ENCODE measurements around the gene EPDR1.
"Not testable (repeated sequence)": the region's sequence is repeated elsewhere in the genome, so short reads cannot be mapped to it uniquely, and the experiment has no call there.

EPDR1 gene

GRCh38 chr7:37933018-37933566 is 12.7 kb downstream of the EPDR1 start:
- no peaks in the 10 kb centered on the region for H3K4me1 ChIP-seq (ENCODE audit: control insufficient read depth, insufficient read depth, low read length)
- no peaks in the 10 kb centered on the region for H3K36me3 ChIP-seq (ENCODE audit: control insufficient read depth, insufficient read depth, low read length)
- H3K9me3 ChIP-seq (ENCODE audit: control insufficient read depth, low read length) = no peaks in the 10 kb centered on the region
- H3K4me3 ChIP-seq (ENCODE audit: low read length) = no peak overlapping the region
- H3K27me3 ChIP-seq (ENCODE audit: control insufficient read depth, insufficient read depth, low read length) = no peaks in the 10 kb centered on the region
- no peak overlapping the region for H3K9ac ChIP-seq (ENCODE audit: low read length)

DNA sequence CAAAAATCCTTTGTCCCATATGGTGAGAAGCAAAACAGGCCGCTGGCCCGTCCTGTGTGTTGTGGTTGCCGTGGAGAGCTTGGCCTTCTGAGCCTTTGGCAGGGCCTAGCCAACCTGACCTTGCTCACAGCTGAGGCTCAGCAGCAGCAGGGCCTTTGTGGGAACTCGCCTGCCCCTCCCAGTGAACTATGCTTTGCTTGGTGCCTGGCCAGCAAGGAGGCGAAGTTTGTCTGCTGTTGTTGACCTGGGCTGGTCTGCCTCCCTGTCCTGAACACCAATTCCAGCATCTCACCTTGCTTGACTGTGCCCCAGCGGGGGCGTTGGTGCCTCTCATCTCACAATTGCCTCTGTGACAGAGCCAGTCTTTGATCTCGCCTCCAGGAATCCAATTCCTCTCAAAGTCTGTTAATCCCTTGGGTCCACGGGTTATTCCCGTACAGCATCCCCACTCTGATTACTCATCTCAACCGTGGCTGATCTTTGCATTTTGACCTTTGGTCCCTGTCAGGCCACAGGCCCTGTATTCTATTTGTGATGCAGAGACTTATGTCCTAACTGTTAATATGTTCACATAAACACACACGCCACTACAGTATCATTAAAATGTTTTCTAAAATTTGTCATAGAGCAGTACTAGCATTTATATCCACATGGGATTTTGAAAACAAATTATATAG is 22.6 kb downstream of the EPDR1 start:
- no peak overlapping the region for H3K4me3 ChIP-seq (ENCODE audit: low read length)
- H3K9ac ChIP-seq (ENCODE audit: low read length) = peak overlapping the region; percentile 25
- peaks cover 15% of the 10 kb centered on the region for H3K4me1 ChIP-seq (ENCODE audit: control insufficient read depth, insufficient read depth, low read length)
- H3K36me3 ChIP-seq (ENCODE audit: control insufficient read depth, insufficient read depth, low read length) = no peaks in the 10 kb centered on the region
- no peaks in the 10 kb centered on the region for H3K9me3 ChIP-seq (ENCODE audit: control insufficient read depth, low read length)
- no peaks in the 10 kb centered on the region for H3K27me3 ChIP-seq (ENCODE audit: control insufficient read depth, insufficient read depth, low read length)

GRCh38 chr7:37943905-37944736 is 23.7 kb downstream of the EPDR1 start:
- Histone ChIP-seq H3K4me3 (ENCODE audit: low read length) (no peak overlapping the region), H3K36me3 (ENCODE audit: control insufficient read depth, insufficient read depth, low read length) (no peaks in the 10 kb centered on the region), H3K4me1 (ENCODE audit: control insufficient read depth, insufficient read depth, low read length) (peaks cover 15% of the 10 kb centered on the region), H3K27me3 (ENCODE audit: control insufficient read depth, insufficient read depth, low read length) (no peaks in the 10 kb centered on the region), H3K9ac (ENCODE audit: low read length) (no peak overlapping the region), H3K9me3 (ENCODE audit: control insufficient read depth, low read length) (no peaks in the 10 kb centered on the region)

DNA sequence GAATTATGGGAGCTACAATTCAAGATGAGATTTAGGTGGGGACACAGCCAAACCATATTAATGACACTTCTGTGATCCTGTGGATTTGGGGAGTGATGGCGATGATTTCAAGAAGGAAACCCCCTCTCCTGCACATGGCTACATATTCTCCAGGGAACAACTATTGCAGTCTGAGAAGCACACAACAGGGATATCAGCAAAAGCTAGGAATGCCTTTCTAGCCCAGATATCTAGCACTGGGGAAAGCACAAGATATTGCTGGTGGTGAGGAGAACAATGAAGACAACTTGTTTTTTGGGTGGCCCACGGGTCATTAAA is 24.3 kb downstream of the EPDR1 start:
- peaks cover 15% of the 10 kb centered on the region for H3K4me1 ChIP-seq (ENCODE audit: control insufficient read depth, insufficient read depth, low read length)
- no peaks in the 10 kb centered on the region for H3K9me3 ChIP-seq (ENCODE audit: control insufficient read depth, low read length)
- no peaks in the 10 kb centered on the region for H3K27me3 ChIP-seq (ENCODE audit: control insufficient read depth, insufficient read depth, low read length)
- no peaks in the 10 kb centered on the region for H3K36me3 ChIP-seq (ENCODE audit: control insufficient read depth, insufficient read depth, low read length)
- H3K4me3 ChIP-seq (ENCODE audit: low read length) = no peak overlapping the region
- H3K9ac ChIP-seq (ENCODE audit: low read length) = no peak overlapping the region

GRCh38 chr7:37945336-37945735 is 24.9 kb downstream of the EPDR1 start:
- Histone ChIP-seq H3K27me3 (ENCODE audit: control insufficient read depth, insufficient read depth, low read length) (no peaks in the 10 kb centered on the region), H3K9ac (ENCODE audit: low read length) (no peak overlapping the region), H3K9me3 (ENCODE audit: control insufficient read depth, low read length) (no peaks in the 10 kb centered on the region), H3K4me3 (ENCODE audit: low read length) (no peak overlapping the region), H3K36me3 (ENCODE audit: control insufficient read depth, insufficient read depth, low read length) (no peaks in the 10 kb centered on the region), H3K4me1 (ENCODE audit: control insufficient read depth, insufficient read depth, low read length) (peaks cover 15% of the 10 kb centered on the region)

DNA sequence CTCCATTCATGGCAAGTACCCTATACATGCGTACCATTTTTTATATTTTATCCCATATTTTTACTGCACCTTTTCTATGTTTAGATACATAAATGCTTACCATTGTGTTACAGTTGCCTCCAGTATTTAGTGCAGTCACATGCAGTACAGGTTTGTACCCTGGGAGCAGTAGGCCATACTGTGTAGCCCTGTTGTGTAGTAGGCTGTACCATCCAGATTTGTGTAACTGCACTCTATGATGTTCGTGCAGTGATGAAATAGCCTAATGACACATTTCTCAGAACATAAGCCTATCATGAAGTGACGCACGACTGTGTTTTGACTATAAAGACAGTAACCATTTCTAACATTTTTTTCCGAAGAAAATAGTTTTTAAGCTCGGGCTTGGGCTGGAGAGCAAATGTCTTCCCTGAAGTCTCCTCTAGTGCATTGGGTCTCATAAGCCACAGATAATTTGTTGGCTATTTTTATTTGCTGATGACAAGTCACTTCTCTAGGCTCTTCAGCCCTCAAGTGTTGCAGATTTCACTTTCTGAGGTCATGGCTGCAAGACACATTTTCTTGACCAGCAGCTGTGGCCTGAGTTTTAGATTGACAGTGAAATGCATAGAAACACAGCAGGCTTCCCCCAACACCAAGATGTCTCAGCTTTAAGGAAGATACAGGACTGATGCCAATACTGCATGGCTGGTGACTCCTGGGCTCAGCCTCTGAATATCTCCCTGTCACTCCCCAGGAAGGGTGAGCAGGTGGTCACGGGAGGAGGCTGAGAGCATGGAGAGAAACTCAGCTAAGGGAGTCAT is 26.9 kb downstream of the EPDR1 start:
- Histone ChIP-seq H3K4me1 (ENCODE audit: control insufficient read depth, insufficient read depth, low read length) (peaks cover 15% of the 10 kb centered on the region), H3K27me3 (ENCODE audit: control insufficient read depth, insufficient read depth, low read length) (no peaks in the 10 kb centered on the region)

GRCh38 chr7:37947941-37948210 is 27.4 kb downstream of the EPDR1 start:
- H3K9me3 ChIP-seq (ENCODE audit: control insufficient read depth, low read length) = no peaks in the 10 kb centered on the region
- no peak overlapping the region for H3K9ac ChIP-seq (ENCODE audit: low read length)
- peaks cover 11% of the 10 kb centered on the region for H3K4me1 ChIP-seq (ENCODE audit: control insufficient read depth, insufficient read depth, low read length)
- H3K27me3 ChIP-seq (ENCODE audit: control insufficient read depth, insufficient read depth, low read length) = no peaks in the 10 kb centered on the region
- no peak overlapping the region for H3K4me3 ChIP-seq (ENCODE audit: low read length)
- no peaks in the 10 kb centered on the region for H3K36me3 ChIP-seq (ENCODE audit: control insufficient read depth, insufficient read depth, low read length)

More for the DNA sequence above, 26.9 kb downstream of the EPDR1 start:
- Histone ChIP-seq H3K9ac (ENCODE audit: low read length) (no peak overlapping the region), H3K9me3 (ENCODE audit: control insufficient read depth, low read length) (no peaks in the 10 kb centered on the region), H3K4me3 (ENCODE audit: low read length) (no peak overlapping the region), H3K36me3 (ENCODE audit: control insufficient read depth, insufficient read depth, low read length) (no peaks in the 10 kb centered on the region)

- H3K9ac ChIP-seq (ENCODE audit: low read length) = no peak overlapping the region
- H3K4me1 ChIP-seq (ENCODE audit: control insufficient read depth, insufficient read depth, low read length) = no peaks in the 10 kb centered on the region
- H3K4me3 ChIP-seq (ENCODE audit: low read length) = no peak overlapping the region
- H3K36me3 ChIP-seq (ENCODE audit: control insufficient read depth, insufficient read depth, low read length) = no peaks in the 10 kb centered on the region
- no peaks in the 10 kb centered on the region for H3K27me3 ChIP-seq (ENCODE audit: control insufficient read depth, insufficient read depth, low read length)
- no peaks in the 10 kb centered on the region for H3K9me3 ChIP-seq (ENCODE audit: control insufficient read depth, low read length)
Observed at GRCh38 chr7:37952240-37952639, 31.8 kb downstream of the EPDR1 start.

DNA sequence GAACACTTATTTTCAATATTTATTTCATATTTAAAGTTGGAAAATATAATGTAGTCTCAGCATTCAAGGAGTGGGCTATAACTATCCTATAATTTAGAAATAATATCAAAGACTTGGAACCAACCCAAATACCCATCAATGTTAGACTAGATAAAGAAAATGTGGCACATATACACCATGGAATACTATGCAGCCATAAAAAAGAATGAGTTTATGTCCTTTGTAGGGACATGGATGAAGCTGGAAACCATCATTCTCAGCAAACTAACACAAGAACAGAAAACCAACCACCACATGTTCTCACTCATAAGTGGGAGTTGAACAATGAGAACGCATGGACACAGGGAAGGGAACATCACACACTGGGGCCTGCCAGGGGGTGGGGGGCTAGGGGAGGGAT is 33.8 kb downstream of the EPDR1 start:
- not testable (repeated sequence) for H3K4me3 ChIP-seq (ENCODE audit: low read length); H3K36me3 ChIP-seq (ENCODE audit: control insufficient read depth, insufficient read depth, low read length); H3K9ac ChIP-seq (ENCODE audit: low read length); H3K27me3 ChIP-seq (ENCODE audit: control insufficient read depth, insufficient read depth, low read length); H3K9me3 ChIP-seq (ENCODE audit: control insufficient read depth, low read length); H3K4me1 ChIP-seq (ENCODE audit: control insufficient read depth, insufficient read depth, low read length)

- Histone ChIP-seq H3K36me3 (ENCODE audit: control insufficient read depth, insufficient read depth, low read length) (no peaks in the 10 kb centered on the region), H3K4me1 (ENCODE audit: control insufficient read depth, insufficient read depth, low read length) (no peaks in the 10 kb centered on the region), H3K27me3 (ENCODE audit: control insufficient read depth, insufficient read depth, low read length) (no peaks in the 10 kb centered on the region), H3K9ac (ENCODE audit: low read length) (no peak overlapping the region), H3K9me3 (ENCODE audit: control insufficient read depth, low read length) (no peaks in the 10 kb centered on the region), H3K4me3 (ENCODE audit: low read length) (no peak overlapping the region)
Observed at GRCh38 chr7:37956791-37957190, 36.4 kb downstream of the EPDR1 start.

DNA sequence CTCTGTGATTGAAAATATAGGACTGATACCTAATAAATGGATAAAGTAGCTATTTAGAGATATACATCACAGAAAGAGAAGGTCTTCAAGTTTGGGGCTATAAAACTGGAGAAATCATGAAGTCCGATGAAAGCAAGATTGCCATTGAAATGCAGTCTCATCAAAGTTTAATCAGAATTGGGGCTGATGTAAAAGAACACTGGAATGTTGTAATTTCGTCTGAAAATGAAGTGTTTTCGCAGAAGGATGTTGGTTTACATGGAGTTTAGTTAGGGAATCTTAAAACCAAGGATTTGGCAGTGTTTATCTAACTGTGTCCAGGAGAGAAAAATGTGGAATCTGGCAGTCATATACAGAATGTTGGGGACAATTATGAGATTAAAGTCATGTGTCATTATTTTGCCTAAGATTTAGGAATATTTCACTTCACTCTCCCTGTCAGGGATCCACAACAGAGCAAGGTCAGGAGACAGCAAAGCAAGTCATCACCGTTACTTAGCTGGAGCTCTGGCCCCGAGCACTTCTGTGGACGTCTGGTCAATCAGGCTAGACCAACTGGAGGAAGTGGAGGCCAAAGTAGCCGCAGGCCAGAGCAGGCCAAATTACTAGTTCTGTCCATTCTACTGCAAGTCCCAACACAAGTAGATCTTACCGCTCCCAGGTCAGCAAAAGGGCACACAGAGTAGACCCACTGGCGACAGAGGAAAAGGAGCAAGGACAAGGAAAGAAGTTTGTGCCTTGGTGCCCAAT is 37.0 kb downstream of the EPDR1 start:
- no peaks in the 10 kb centered on the region for H3K4me1 ChIP-seq (ENCODE audit: control insufficient read depth, insufficient read depth, low read length)
- no peaks in the 10 kb centered on the region for H3K36me3 ChIP-seq (ENCODE audit: control insufficient read depth, insufficient read depth, low read length)

More for the DNA sequence above, 37.0 kb downstream of the EPDR1 start:
- Histone ChIP-seq H3K27me3 (ENCODE audit: control insufficient read depth, insufficient read depth, low read length) (no peaks in the 10 kb centered on the region), H3K9ac (ENCODE audit: low read length) (no peak overlapping the region), H3K4me3 (ENCODE audit: low read length) (no peak overlapping the region), H3K9me3 (ENCODE audit: control insufficient read depth, low read length) (no peaks in the 10 kb centered on the region)
